GM20000 (cell line): ENCODE measurements around the gene SLC29A1.
"Not testable (repeated sequence)": the region's sequence is repeated elsewhere in the genome, so short reads cannot be mapped to it uniquely, and the experiment has no call there.

ENCODE experiments used
- DNase-seq: peaks from one replicate; pipeline ENCODE4 v3.0.0; 2012; ENCODE audit warnings: low spot score
- CTCF ChIP-seq: IDR thresholded peaks from 2 replicates; pipeline ENCODE4 v1.5.1; 2012; ENCODE audit warnings: mild to moderate bottlenecking, control low read depth; ENCODE audit errors: extremely low read depth, missing control alignments

The SLC29A1 gene

GRCh38 chr6:44186635-44187025, 36.8 kb upstream of the SLC29A1 start:
- DNase-seq, result no peak
- TF ChIP-seq CTCF, result no peak

- DNase-seq, result no peak
- TF ChIP-seq CTCF, result no peak
Measured at GRCh38 chr6:44188819-44189218, 34.6 kb upstream of the SLC29A1 start.

GRCh38 chr6:44189257-44189656, 34.1 kb upstream of the SLC29A1 start:
- no peak for DNase-seq
- TF ChIP-seq CTCF, result no peak

GRCh38 chr6:44190715-44191114, 32.7 kb upstream of the SLC29A1 start:
- peak; percentile 66 for DNase-seq
- TF ChIP-seq CTCF, result no peak

GRCh38 chr6:44192428-44193041, 30.9 kb upstream of the SLC29A1 start:
- TF ChIP-seq CTCF, result no peak
- DNase-seq, result peak; percentile 46

- TF ChIP-seq CTCF, result no peak
- no peak for DNase-seq
Measured at GRCh38 chr6:44193307-44193910, 30.0 kb upstream of the SLC29A1 start.

- no peak for DNase-seq
- TF ChIP-seq CTCF, result no peak
Measured at GRCh38 chr6:44194326-44194725, 29.1 kb upstream of the SLC29A1 start.

- DNase-seq, result not testable (repeated sequence)
Measured at GRCh38 chr6:44196351-44196750, 27.0 kb upstream of the SLC29A1 start.
